ENCODE results near the gene EHMT2. TPM values are rescaled to one million over a fixed set of nuclear protein-coding genes. Genes with fewer than 3 reads are reported as not detected.
"Not testable (repeated sequence)": the region's sequence is repeated elsewhere in the genome, so short reads cannot be mapped to it uniquely, and the experiment has no call there.

EHMT2 gene
- total and polyA plus RNA-seq, 2 donors (not counting 3 experiments of a cell fraction or from before 2014, with no cell fraction given): 53.3 to 54.3 TPM

- intact Hi-C loops (cut with micrococcal nuclease); dilution Hi-C loops (cut with MboI; ENCODE audit: extremely low pct_ligation_motif_present, low sequenced_read_pairs); FAIRE-seq; H3K4me3 ChIP-seq (replicated peaks in 1 of 3; ENCODE audit: insufficient read depth in 1 of 3, low read depth in 1 of 3, low read length in 3 of 3); BruUV-seq (replicated peaks); H3K9me1 ChIP-seq (replicated peaks; ENCODE audit: control insufficient read depth, extremely low read depth, insufficient read depth, low read length); H4K20me1 ChIP-seq (replicated peaks; ENCODE audit: control insufficient read depth, extremely low read depth, insufficient read depth, low read length); DNase-seq (ENCODE audit: low read depth, low spot score); H3K36me3 ChIP-seq (ENCODE audit: control insufficient read depth in 2 of 2, extremely low read depth in 1 of 2, insufficient read depth in 2 of 2, low read length in 2 of 2); H3K27ac ChIP-seq (ENCODE audit: insufficient read depth, low read depth, low read length); H3K79me2 ChIP-seq (ENCODE audit: control insufficient read depth, insufficient read depth, low read length); H3K4me2 ChIP-seq (ENCODE audit: insufficient read depth, low read length); H3K9ac ChIP-seq (replicated peaks; ENCODE audit: extremely low read depth, insufficient read depth, low read length); H2AFZ ChIP-seq (ENCODE audit: low read depth, low read length); POLR2A ChIA-PET; H3K4me1 ChIP-seq (ENCODE audit: control insufficient read depth, extremely low read depth, insufficient read depth, low read length); H3K9me3 ChIP-seq (replicated peaks; ENCODE audit: control insufficient read depth, insufficient read depth, low read length); CTCF ChIA-PET; H3K27me3 ChIP-seq (ENCODE audit: control insufficient read depth in 2 of 2, insufficient read depth in 2 of 2, low read length in 2 of 2): not testable (repeated sequence)
Measured at GRCh38 chr6:31851980-31852718, 45.3 kb downstream of the EHMT2 start.

GRCh38 chr6:31851485-31851832, 46.0 kb downstream of the EHMT2 start:
- Histone ChIP-seq H2AFZ (ENCODE audit: low read depth, low read length) (no peak overlapping the region), H3K27ac (ENCODE audit: insufficient read depth, low read depth, low read length) (no peak overlapping the region), H3K79me2 (ENCODE audit: control insufficient read depth, insufficient read depth, low read length) (no peaks in the 10 kb centered on the region), H3K9ac (replicated peaks; ENCODE audit: extremely low read depth, insufficient read depth, low read length) (no peak overlapping the region), H3K27me3 (ENCODE audit: control insufficient read depth in 2 of 2, insufficient read depth in 2 of 2, low read length in 2 of 2) (no peaks in the 10 kb centered on the region), H3K9me3 (replicated peaks; ENCODE audit: control insufficient read depth, insufficient read depth, low read length) (no peaks in the 10 kb centered on the region), H3K4me3 (replicated peaks in 1 of 3; ENCODE audit: insufficient read depth in 1 of 3, low read depth in 1 of 3, low read length in 3 of 3) (no peak overlapping the region), H3K4me2 (ENCODE audit: insufficient read depth, low read length) (no peak overlapping the region), H4K20me1 (replicated peaks; ENCODE audit: control insufficient read depth, extremely low read depth, insufficient read depth, low read length) (no peaks in the 10 kb centered on the region), H3K4me1 (ENCODE audit: control insufficient read depth, extremely low read depth, insufficient read depth, low read length) (no peaks in the 10 kb centered on the region), H3K9me1 (replicated peaks; ENCODE audit: control insufficient read depth, extremely low read depth, insufficient read depth, low read length) (no peaks in the 10 kb centered on the region), H3K36me3 (ENCODE audit: control insufficient read depth in 2 of 2, extremely low read depth in 1 of 2, insufficient read depth in 2 of 2, low read length in 2 of 2) (no peaks in the 10 kb centered on the region)
- intact Hi-C loops (cut with micrococcal nuclease) (no loop called here), dilution Hi-C loops (cut with MboI; ENCODE audit: extremely low pct_ligation_motif_present, low sequenced_read_pairs) (no loop called here)
- POLR2A ChIA-PET: no interaction called here
- BruUV-seq (replicated peaks): no TSS peak
- DNase-seq (ENCODE audit: low read depth, low spot score) (no peak), FAIRE-seq (no peak)
- CTCF ChIA-PET: no interaction called here
- no peak for TF ChIP-seq FOS (IDR thresholded peaks at IDR 0.05; ENCODE audit: borderline replicate concordance, insufficient read depth, low read length)
- TF ChIP-seq MYC (IDR thresholded peaks at IDR 0.05; ENCODE audit: low read depth, low read length): no peak
- TF ChIP-seq, protein P1, sequence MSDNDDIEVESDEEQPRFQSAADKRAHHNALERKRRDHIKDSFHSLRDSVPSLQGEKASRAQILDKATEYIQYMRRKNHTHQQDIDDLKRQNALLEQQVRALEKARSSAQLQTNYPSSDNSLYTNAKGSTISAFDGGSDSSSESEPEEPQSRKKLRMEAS (IDR thresholded peaks at IDR 0.05; ENCODE audit: insufficient read depth, insufficient read length): no peak
- TF ChIP-seq GATA2 (IDR thresholded peaks at IDR 0.05; ENCODE audit: insufficient read depth, insufficient read length, low read depth, low read length): no peak
- no peak for TF ChIP-seq JUN (IDR thresholded peaks at IDR 0.05; ENCODE audit: borderline replicate concordance, insufficient read depth, insufficient read length, low read depth)
- no peak for TF ChIP-seq EZH2 (IDR thresholded peaks at IDR 0.05; ENCODE audit: borderline replicate concordance, low read depth, low read length, severe bottlenecking)
- no peak for TF ChIP-seq POLR2AphosphoS5 (IDR thresholded peaks at IDR 0.05; ENCODE audit: insufficient read depth, low read depth, low read length)
- TF ChIP-seq, protein P2, sequence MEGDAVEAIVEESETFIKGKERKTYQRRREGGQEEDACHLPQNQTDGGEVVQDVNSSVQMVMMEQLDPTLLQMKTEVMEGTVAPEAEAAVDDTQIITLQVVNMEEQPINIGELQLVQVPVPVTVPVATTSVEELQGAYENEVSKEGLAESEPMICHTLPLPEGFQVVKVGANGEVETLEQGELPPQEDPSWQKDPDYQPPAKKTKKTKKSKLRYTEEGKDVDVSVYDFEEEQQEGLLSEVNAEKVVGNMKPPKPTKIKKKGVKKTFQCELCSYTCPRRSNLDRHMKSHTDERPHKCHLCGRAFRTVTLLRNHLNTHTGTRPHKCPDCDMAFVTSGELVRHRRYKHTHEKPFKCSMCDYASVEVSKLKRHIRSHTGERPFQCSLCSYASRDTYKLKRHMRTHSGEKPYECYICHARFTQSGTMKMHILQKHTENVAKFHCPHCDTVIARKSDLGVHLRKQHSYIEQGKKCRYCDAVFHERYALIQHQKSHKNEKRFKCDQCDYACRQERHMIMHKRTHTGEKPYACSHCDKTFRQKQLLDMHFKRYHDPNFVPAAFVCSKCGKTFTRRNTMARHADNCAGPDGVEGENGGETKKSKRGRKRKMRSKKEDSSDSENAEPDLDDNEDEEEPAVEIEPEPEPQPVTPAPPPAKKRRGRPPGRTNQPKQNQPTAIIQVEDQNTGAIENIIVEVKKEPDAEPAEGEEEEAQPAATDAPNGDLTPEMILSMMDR (IDR thresholded peaks at IDR 0.05; ENCODE audit: extremely low read depth in 1 of 2, insufficient read depth in 1 of 2, low read depth in 1 of 2, low read length in 2 of 2): no peak
- TF ChIP-seq POLR2A (IDR thresholded peaks at IDR 0.05; ENCODE audit: low read depth, low read length): no peak
